Measurements from ENCODE around the gene FKBP1C.
"Not testable (repeated sequence)": the region's sequence is repeated elsewhere in the genome, so short reads cannot be mapped to it uniquely, and the experiment has no call there.

The FKBP1C gene

GRCh38 chr6:63211343-63211742, at the start of gene FKBP1C:
Gene FKBP1C, plus strand, starts transcription at chr6:63211469.
- DNase-seq: not testable (repeated sequence)

DNA sequence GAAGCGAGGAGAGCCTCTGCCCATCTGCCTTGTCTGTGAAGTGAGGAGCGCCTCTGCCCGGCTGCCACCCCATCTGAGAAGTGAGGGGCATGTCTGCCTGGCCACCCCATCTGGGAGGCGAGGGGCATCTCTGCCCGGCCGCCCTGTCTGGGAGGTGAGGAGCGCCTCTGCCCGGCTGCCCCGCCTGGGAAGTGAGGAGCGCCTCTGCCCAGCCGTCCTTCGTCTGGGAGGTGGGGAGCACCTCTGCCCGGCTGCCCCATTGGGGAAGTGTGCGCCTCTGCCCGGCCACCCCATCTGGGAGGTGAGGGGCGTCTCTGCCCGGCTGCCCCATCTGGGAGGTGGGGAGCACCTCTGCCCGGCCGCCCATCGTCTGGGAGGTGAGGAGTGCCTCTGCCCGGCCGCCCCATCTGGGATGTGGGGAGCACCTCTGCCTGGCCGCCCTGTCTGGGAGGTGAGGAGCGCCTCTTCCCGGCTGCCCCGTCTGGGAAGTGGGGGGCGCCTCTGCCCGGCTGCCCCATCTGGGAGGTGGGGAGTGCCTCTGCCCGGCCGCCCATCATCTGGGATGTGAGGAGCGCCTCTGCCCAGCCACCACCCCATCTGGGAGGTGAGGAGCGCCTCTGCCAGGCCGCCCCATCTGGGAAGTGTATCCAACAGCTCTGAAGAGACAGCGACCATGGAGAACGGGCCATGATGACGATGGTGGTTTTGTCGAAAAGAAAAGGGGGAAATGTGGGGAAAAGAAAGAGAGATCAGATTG, 47.0 kb upstream of the FKBP1C start:
- not testable (repeated sequence) for DNase-seq

- DNase-seq: no peak
These were observed 37.1 kb upstream of the FKBP1C start for GRCh38 chr6:63174173-63174572.

DNA sequence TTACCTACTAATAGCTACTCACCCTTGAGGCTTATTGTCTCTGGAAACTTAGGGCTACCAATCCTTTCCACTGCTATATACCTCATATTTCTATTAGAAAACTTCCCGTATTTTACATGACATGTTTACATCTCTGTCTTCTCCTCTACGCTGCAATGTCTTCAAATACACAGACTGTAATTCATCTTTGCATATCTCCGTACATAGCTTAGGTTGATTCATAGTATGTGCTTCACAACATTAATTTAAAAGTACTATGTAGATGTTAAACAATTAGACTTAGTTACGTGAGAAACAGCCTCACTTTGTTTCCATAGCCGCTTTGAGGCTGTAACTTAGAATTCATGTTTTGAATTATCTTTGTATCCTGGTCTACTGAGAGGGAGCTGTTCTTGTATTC, 35.1 kb upstream of the FKBP1C start:
- no peak for DNase-seq

GRCh38 chr6:63180367-63180766, 30.9 kb upstream of the FKBP1C start:
- no peak for DNase-seq

DNA sequence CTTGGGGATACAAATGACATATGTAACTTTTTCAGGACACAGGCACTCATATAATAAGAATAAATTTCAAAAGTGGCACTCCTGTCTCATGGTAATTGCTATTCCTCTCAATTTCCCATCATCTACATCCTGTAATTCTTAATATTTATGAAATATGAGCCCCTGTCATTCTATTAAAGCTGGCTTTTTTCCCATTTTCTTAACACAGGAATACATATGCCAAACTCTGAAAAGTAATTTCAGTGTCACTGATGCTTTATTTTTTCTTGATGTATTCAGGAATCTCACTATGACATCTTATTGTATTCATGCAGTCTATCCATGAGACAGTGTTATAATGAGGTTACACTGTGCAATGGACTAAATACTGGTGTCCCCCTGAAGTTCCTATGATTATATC, 24.3 kb upstream of the FKBP1C start:
- DNase-seq: no peak

GRCh38 chr6:63188828-63189227, 22.4 kb upstream of the FKBP1C start:
- DNase-seq: no peak

GRCh38 chr6:63193324-63193723, 17.9 kb upstream of the FKBP1C start:
- DNase-seq: no peak

DNA sequence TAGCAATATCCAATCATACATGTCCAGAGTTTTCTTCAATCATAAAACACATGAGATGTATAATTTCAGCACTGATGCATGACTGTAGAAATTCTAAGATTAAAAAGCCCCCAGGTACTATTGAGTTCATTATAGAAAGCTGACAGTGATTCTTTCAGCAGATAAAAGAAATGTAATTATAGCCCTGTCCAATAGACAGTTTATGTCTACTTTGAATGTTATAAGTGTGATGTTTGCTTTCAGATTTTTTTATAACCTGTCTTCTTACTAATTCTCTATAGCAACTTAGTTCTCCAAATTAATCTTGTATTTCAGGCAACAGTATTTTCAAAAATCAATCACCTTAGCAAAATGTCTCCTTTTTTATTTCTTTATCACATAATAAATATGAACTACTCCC, 13.5 kb upstream of the FKBP1C start:
- DNase-seq: no peak

DNA sequence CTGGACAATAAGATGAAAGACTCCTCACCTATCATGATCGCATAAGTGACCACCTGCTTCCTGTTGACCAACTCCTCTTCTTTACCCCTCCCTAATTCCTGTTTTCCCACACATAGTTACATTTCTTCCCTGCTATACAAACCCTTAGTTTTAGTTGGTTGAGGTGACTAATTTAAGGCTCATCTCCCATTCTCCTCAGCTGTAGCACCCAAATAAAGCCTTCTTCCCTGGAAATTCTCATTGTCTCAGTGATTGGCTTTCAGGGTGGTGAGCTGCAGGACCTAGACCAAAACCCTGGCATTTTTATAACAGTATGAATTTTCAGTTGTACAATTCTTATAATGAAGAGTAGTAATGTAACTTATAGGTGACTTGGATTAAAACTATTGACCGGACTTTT, 2.1 kb downstream of the FKBP1C start:
- no peak for DNase-seq

GRCh38 chr6:63214816-63215215, 3.5 kb downstream of the FKBP1C start:
- DNase-seq: no peak

DNA sequence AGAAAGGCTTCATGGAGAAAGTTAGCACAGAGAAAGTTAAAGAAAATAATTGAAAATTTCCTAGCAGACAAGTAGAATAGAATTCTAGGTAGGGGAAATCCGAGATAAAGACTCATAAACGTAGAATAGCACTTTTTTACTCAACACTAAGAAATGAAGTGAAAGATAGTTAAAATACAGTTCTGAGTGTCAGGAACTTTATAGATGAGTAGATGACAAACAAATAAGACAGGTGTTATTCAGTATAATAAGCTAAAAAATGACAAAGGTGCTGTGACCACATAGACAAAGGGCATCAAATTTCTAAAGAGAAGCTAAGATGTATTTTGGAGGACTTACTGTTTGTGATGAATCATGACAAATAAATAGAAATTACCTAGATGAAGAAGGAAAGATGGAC, 12.9 kb downstream of the FKBP1C start:
- DNase-seq: no peak

DNA sequence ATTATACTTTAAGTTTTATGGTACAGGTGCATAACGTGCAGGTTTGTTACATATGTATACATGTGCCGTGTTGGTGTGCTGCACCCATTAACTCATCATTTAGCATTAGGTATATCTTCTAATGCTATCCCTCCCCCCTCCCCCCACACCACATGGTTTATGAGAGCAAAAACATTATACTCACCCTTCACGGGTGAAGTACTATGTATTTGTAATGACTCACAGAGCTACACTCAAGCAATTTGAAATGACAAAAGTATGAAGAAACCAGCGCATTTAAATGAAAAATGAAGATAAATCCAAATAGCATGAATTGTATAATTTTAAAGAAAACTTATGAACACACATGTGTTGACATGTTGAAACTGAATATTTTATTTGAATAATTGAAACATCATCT, 14.7 kb downstream of the FKBP1C start:
- not testable (repeated sequence) for DNase-seq

DNA sequence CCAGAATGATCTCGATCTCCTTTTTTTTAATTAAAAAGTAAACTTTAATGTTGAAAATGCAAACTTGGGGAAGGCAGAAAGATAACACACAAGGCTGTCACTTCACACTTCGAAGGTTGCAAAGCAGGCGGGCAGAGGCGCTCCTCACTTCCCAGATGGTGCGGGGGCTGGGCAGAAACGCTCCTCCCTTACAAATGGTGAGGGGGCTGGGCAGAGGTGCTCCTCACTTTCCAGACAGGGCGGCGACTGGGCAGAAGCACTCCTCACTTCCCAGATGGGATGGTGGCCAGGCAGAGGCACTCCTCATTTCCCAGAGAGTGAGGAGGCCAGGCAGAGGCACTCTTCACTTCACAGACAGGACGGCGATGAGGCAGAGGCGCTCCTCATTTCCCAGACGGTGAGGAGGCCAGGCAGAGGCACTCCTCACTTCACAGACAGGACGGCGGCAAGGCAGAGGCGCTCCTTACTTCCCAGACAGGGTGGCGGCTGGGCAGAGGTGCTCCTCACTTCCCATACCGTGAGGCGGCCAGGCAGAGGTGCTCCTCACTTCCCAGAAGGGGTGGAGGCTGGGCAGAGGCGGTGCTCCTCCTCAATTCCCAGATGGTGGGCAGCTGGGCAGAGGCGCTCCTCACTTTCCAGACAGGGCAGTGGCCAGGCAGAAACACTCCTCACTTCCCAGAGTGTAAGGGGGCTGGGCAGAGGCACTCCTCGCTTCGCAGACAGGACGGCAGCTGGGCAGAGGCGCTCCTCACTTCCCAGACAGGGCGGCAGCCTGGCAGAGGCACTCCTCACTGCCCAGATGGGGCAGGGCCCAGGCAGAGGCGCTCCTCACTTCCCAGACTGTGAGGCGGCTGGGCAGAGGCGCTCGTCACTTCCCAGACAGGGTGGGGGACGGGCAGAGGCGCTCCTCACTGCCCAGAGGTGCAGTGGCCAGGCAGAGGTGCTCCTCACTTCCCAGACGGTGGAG, 16.9 kb downstream of the FKBP1C start:
- not testable (repeated sequence) for DNase-seq

DNA sequence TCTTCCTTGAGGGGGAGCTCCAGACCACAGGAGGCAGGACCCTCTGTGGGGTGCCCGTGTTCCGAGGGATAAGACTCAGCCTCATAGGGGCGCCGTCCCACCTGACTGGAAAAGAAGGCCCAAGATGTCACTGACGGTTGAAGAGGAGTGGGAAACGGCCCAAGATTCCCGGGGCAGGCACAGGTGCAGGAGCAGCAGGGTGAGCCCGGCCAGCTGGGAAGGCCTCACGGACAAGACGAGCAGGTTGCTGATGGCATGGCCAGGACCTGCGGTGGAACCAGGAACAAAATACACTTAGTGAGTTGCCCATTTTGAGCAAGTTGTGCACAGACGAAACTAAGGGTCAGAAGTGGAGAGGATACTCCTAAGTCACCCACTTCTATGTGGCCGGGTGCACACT, 18.8 kb downstream of the FKBP1C start:
- DNase-seq: not testable (repeated sequence)

- not testable (repeated sequence) for DNase-seq
These were observed 19.2 kb downstream of the FKBP1C start for GRCh38 chr6:63230511-63230910.

- no peak for DNase-seq
These were observed 25.1 kb downstream of the FKBP1C start for GRCh38 chr6:63236398-63236817.

GRCh38 chr6:63245420-63245819, 34.2 kb downstream of the FKBP1C start:
- no peak for DNase-seq

GRCh38 chr6:63245909-63246308, 34.6 kb downstream of the FKBP1C start:
- DNase-seq: no peak

GRCh38 chr6:63246581-63246980, 35.3 kb downstream of the FKBP1C start:
- no peak for DNase-seq

GRCh38 chr6:63249875-63250482, 38.7 kb downstream of the FKBP1C start:
- no peak for DNase-seq

DNA sequence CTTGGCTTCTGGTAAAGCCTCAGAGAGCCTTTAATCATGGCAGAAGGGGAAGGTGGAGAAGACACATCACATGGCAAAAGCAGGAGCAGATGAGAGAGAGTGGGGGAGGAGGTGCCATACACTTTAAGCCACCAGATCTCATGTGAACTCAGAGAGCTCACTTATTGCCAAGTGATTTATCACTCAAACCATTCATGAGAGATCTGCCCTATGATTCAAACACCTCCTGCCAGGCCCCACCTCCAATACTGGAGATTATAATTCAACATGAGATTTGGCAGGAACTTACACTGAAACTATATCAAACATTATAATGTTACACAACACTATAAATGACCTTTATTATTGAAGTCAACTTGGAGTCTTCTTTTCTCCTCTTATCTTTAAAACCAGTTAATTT, 47.9 kb downstream of the FKBP1C start:
- DNase-seq: no peak

- no peak for DNase-seq
These were observed 50.6 kb downstream of the FKBP1C start for GRCh38 chr6:63261820-63262219.

Measured in activated CD4-positive, alpha-beta T cell treated with anti-CD3 and anti-CD28 coated beads, Interleukin-2, amount 50 U/mL, for 4 hours (primary cell).